Erythroblast (primary cell): ENCODE results near the gene ZNF121.
"Not testable (repeated sequence)": the region's sequence is repeated elsewhere in the genome, so short reads cannot be mapped to it uniquely, and the experiment has no call there.

ENCODE experiments used
- GATA1 ChIP-seq: IDR thresholded peaks from 2 replicates; pipeline ENCODE4 v1.6.1; 2011; ENCODE audit warnings: low read depth, mild to moderate bottlenecking, control low read depth, low read length, moderate library complexity
- POLR2A ChIP-seq: IDR thresholded peaks from 2 replicates; pipeline ENCODE4 v1.6.1; 2011; ENCODE audit warnings: mild to moderate bottlenecking, low read length

DNA sequence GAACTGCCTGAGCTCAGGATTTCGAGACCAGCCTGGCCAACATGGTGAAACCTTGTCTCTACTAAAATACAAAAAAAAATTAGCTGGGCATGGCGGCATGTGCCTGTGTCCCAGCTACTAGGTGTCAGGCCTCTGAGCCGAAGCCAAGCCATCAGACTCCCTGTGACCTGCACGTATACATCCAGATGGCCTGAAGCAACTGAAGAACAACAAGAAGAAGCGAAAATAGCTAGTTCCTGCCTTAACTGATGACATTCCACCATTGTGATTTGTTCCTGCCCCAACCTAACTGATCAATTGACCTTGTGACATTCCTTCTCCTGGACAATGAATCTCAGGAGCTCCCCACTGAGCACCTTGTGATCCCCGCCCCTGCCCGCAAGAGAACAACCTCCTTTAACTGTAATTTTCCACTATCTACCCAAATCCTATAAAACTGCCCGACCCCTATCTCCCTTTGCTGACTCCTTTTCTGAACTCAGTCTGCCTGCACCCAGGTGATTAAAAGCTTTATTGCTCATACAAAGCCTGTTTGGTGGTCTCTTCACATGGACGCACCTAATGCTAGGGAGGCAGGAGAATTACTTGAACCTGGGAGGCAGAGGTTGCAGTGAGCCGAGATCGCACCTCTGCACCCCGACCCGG is 2.1 kb downstream of the ZNF121 start:
- TF ChIP-seq POLR2A, GATA1: not testable (repeated sequence)
